ENCODE results near the gene NCOA5. TPM values are rescaled to one million over a fixed set of nuclear protein-coding genes. Genes with fewer than 3 reads are reported as not detected.

NCOA5 gene
- total RNA-seq, 1 donor from 2014 or later = 26.2 TPM

GRCh38 chr20:46047821-46048220 lies 41.9 kb downstream of the NCOA5 start:
- Mint-ChIP-seq H3K9me3 (ENCODE audit: low read depth) (no peaks in the 10 kb centered on the region), H3K27me3 (ENCODE audit: low read depth) (peaks cover 61% of the 10 kb centered on the region)
- TF ChIP-seq, protein P1, sequence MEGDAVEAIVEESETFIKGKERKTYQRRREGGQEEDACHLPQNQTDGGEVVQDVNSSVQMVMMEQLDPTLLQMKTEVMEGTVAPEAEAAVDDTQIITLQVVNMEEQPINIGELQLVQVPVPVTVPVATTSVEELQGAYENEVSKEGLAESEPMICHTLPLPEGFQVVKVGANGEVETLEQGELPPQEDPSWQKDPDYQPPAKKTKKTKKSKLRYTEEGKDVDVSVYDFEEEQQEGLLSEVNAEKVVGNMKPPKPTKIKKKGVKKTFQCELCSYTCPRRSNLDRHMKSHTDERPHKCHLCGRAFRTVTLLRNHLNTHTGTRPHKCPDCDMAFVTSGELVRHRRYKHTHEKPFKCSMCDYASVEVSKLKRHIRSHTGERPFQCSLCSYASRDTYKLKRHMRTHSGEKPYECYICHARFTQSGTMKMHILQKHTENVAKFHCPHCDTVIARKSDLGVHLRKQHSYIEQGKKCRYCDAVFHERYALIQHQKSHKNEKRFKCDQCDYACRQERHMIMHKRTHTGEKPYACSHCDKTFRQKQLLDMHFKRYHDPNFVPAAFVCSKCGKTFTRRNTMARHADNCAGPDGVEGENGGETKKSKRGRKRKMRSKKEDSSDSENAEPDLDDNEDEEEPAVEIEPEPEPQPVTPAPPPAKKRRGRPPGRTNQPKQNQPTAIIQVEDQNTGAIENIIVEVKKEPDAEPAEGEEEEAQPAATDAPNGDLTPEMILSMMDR (IDR thresholded peaks at IDR 0.05) = no peak

DNA sequence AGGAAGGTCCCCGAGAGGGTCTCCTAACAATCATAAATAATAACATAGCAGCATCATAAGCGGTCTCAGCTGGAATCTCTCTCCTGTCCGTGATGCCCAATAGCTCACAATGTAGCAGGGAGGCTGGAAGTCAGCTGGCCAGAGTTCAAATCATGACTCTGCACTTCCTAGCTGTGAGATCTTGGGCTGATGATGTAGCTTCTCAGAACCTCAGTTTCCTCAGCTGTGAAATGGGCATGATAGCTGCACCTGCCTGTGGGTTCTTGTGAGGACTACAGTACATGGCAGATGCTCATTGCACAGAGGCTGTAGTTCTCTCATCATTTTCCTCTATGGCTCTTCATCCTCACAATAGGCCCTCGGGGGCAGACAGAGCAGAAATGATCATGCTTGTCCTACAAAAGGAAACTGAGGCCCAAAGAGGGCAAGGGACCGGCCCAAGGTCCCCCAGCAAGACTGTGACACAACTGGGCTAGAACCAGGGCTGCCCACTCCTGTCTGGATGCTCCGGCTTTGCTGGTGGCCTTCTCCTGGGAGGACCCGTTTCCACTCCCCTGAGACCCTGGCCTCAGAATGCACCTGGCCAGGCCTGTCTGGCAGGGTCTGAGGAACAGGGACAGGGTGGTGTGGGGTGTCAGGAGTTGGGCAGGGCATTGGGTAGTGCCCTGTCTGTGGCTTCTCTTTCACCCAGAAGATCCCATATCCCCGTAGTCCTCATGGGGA lies 43.0 kb downstream of the NCOA5 start:
- H3K27ac Mint-ChIP-seq (ENCODE audit: unreplicated experiment) = no peak overlapping the region
- H3K9me3 Mint-ChIP-seq (ENCODE audit: low read depth) = no peaks in the 10 kb centered on the region
- DNase-seq (ENCODE audit: low spot score) = no peak
- H3K36me3 Mint-ChIP-seq (ENCODE audit: low read depth) = no peaks in the 10 kb centered on the region
- H3K4me1 Mint-ChIP-seq (ENCODE audit: low read depth) = no peaks in the 10 kb centered on the region
- no peak overlapping the region for H3K4me3 Mint-ChIP-seq (ENCODE audit: unreplicated experiment)
- TF ChIP-seq, protein P1 (IDR thresholded peaks at IDR 0.05) = no peak
- peaks cover 70% of the 10 kb centered on the region for H3K27me3 Mint-ChIP-seq (ENCODE audit: low read depth)

More at GRCh38 chr20:46047821-46048220, 41.9 kb downstream of the NCOA5 start:
- Mint-ChIP-seq H3K36me3 (ENCODE audit: low read depth) (no peaks in the 10 kb centered on the region), H3K4me3 (ENCODE audit: unreplicated experiment) (no peak overlapping the region), H3K27ac (ENCODE audit: unreplicated experiment) (no peak overlapping the region), H3K4me1 (ENCODE audit: low read depth) (no peaks in the 10 kb centered on the region)
- DNase-seq (ENCODE audit: low spot score) = no peak

DNA sequence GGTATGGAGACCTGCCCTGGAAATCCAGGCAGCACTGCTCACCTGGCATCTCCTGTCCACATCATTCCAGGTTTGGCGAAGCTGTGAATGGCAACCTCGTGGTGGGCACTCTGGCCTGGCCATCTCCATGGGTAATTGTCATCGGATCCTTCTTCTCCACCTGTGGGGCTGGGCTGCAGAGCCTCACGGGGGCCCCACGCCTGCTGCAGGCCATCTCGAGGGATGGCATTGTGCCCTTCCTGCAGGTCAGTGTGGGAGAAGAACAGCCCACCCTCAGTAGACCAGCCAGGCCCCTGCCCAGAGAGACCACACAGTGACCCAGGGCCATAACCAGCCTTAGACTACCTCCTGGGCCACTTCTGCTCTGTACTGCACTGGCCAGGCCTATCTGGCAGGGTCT lies 44.9 kb downstream of the NCOA5 start:
- Mint-ChIP-seq H3K4me1 (ENCODE audit: low read depth) (no peaks in the 10 kb centered on the region), H3K27ac (ENCODE audit: unreplicated experiment) (no peak overlapping the region), H3K36me3 (ENCODE audit: low read depth) (no peaks in the 10 kb centered on the region), H3K4me3 (ENCODE audit: unreplicated experiment) (no peak overlapping the region), H3K27me3 (ENCODE audit: low read depth) (peaks cover 71% of the 10 kb centered on the region), H3K9me3 (ENCODE audit: low read depth) (no peaks in the 10 kb centered on the region)
- TF ChIP-seq, protein P1 (IDR thresholded peaks at IDR 0.05) = no peak
- DNase-seq (ENCODE audit: low spot score) = no peak

GRCh38 chr20:46043556-46043955 lies 46.2 kb downstream of the NCOA5 start:
- Mint-ChIP-seq H3K9me3 (ENCODE audit: low read depth) (no peaks in the 10 kb centered on the region), H3K4me3 (ENCODE audit: unreplicated experiment) (no peak overlapping the region), H3K4me1 (ENCODE audit: low read depth) (no peaks in the 10 kb centered on the region), H3K27me3 (ENCODE audit: low read depth) (peaks cover 65% of the 10 kb centered on the region), H3K36me3 (ENCODE audit: low read depth) (no peaks in the 10 kb centered on the region), H3K27ac (ENCODE audit: unreplicated experiment) (no peak overlapping the region)
- DNase-seq (ENCODE audit: low spot score) = no peak
- TF ChIP-seq, protein P1 (IDR thresholded peaks at IDR 0.05) = no peak

DNA sequence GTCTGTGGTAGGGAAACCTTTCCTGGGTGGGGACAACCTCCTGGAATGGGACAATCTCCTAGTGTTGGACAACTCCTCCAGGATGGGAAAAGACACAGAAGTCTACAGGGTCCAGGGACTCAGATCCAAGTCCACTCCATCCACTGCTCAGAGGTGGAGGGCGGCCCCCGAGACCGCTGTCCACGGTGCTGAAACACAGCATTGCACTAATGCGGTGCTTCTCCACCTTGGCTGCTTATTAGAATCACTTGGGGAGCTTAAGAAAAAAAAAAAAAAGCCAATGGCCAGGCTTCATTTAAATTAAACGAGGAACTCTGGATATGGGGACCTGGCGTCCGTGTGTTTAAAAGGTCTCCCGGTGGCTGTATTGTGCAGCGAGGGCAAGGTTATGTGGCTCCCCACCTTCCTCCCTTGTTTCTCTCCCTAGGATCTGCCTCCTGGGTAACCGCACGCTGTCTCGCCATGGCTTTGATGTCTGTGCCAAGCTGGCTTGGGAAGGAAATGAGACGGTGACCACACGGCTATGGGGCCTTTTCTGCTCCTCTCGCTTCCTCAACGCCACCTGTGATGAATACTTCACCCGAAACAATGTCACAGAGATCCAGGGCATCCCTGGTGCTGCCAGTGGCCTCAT lies 48.7 kb downstream of the NCOA5 start:
- Mint-ChIP-seq H3K9me3 (ENCODE audit: low read depth) (no peaks in the 10 kb centered on the region), H3K27ac (ENCODE audit: unreplicated experiment) (no peak overlapping the region), H3K4me1 (ENCODE audit: low read depth) (no peaks in the 10 kb centered on the region), H3K27me3 (ENCODE audit: low read depth) (peaks cover 61% of the 10 kb centered on the region), H3K36me3 (ENCODE audit: low read depth) (no peaks in the 10 kb centered on the region), H3K4me3 (ENCODE audit: unreplicated experiment) (no peak overlapping the region)
- no peak for DNase-seq (ENCODE audit: low spot score)
- TF ChIP-seq, protein P1 (IDR thresholded peaks at IDR 0.05) = no peak

All from chondrocyte (in vitro differentiated cells).